CD14-positive monocyte (primary cell): ENCODE data around the gene PLOD1. TPM values are rescaled to one million over a fixed set of nuclear protein-coding genes. Genes with fewer than 3 reads are reported as not detected.

Experiments
- DNase-seq, 3 donors: peaks; one replicate each; pipeline ENCODE4 v3.0.0-alpha.2; 2011 to 2022
- H2AFZ ChIP-seq: 2 replicates; pipeline ENCODE4 v1.6.0; 2012; ENCODE audit warnings: mild to moderate bottlenecking, low read depth, low read length, inconsistent platforms; ENCODE audit not compliant: insufficient read depth, poor library complexity, severe bottlenecking
- H3K27ac ChIP-seq, 2 donors: 1 replicate in 1 of 2; 2 replicates in 1 of 2; pipeline ENCODE4 v1.5.1; 2012 to 2013; ENCODE audit warnings: low read length in 2 of 2, control low read depth in 1 of 2, inconsistent platforms in 1 of 2, low read depth in 1 of 2, mild to moderate bottlenecking in 1 of 2
- H3K27me3 ChIP-seq, 2 donors: one replicate each; pipeline versions ENCODE4 v1.6.0 to v1.6.1; 2011 to 2013; ENCODE audit warnings: low read length in 2 of 2; ENCODE audit not compliant: control insufficient read depth in 2 of 2, insufficient read depth in 2 of 2
- H3K36me3 ChIP-seq, 2 donors: replicated peaks in 1 of 2; 1 replicate in 1 of 2; 2 replicates in 1 of 2; pipeline versions ENCODE4 v1.5.1 to v1.6.1; 2012 to 2013; ENCODE audit warnings: low read length in 2 of 2, control low read depth in 1 of 2, inconsistent platforms in 1 of 2, mild to moderate bottlenecking in 1 of 2; ENCODE audit not compliant: insufficient read depth in 2 of 2, control insufficient read depth in 1 of 2
- H3K4me1 ChIP-seq, 2 donors: 1 replicate in 1 of 2; 2 replicates in 1 of 2; pipeline versions ENCODE4 v1.5.1 to v1.6.1; 2012 to 2013; ENCODE audit warnings: low read length in 2 of 2, control low read depth in 1 of 2, inconsistent platforms in 1 of 2, mild to moderate bottlenecking in 1 of 2, moderate library complexity in 1 of 2; ENCODE audit not compliant: insufficient read depth in 2 of 2, control insufficient read depth in 1 of 2
- H3K4me2 ChIP-seq: replicated peaks from 2 replicates; pipeline ENCODE3; 2012; ENCODE audit warnings: low read length, moderate library complexity, mild to moderate bottlenecking; ENCODE audit not compliant: poor library complexity, severe bottlenecking; ENCODE audit errors: extremely low read depth
- H3K4me3 ChIP-seq, 3 experiments: fragments of 200-600 bp in 1 of 3; sonication (generic) in 1 of 3; replicated peaks in 1 of 3; 1 replicate in 2 of 3; 2 replicates in 1 of 3; pipeline ENCODE4 v1.5.1; 2011 to 2013; ENCODE audit warnings: low read length in 3 of 3, mild to moderate bottlenecking in 3 of 3, control low read depth in 2 of 3, low read depth in 2 of 3, inconsistent platforms in 1 of 3, moderate library complexity in 1 of 3
- H3K79me2 ChIP-seq: 2 replicates; pipeline ENCODE4 v1.6.0; 2012; ENCODE audit warnings: mild to moderate bottlenecking, control low read depth, inconsistent platforms, low read length, moderate library complexity; ENCODE audit not compliant: insufficient read depth
- H3K9ac ChIP-seq: 2 replicates; pipeline ENCODE4 v1.6.0; 2017; ENCODE audit warnings: low read length, mild to moderate bottlenecking; ENCODE audit not compliant: insufficient read depth, poor library complexity, severe bottlenecking
- H3K9me3 ChIP-seq, 2 donors: replicated peaks in 1 of 2; 1 replicate in 1 of 2; 2 replicates in 1 of 2; pipeline versions ENCODE4 v1.5.1 to v1.6.1; 2012 to 2013; ENCODE audit warnings: low read length in 2 of 2, control low read depth in 1 of 2; ENCODE audit not compliant: control insufficient read depth in 1 of 2, insufficient read depth in 1 of 2
- H4K20me1 ChIP-seq: 2 replicates; pipeline ENCODE4 v1.6.0; 2012; ENCODE audit warnings: mild to moderate bottlenecking, low read length, control low read depth, moderate library complexity; ENCODE audit not compliant: insufficient read depth
- H3K27ac Mint-ChIP-seq, 7 donors: one replicate each; pipeline ENCODE4 v1.8.0; 2020; ENCODE audit warnings: mild to moderate bottlenecking in 7 of 7, mixed read lengths in 7 of 7, moderate library complexity in 6 of 7, inconsistent platforms in 2 of 7
- H3K27me3 Mint-ChIP-seq, 3 donors: one replicate each; pipeline ENCODE4 v1.8.0; 2021 to 2022; ENCODE audit warnings: low read depth in 3 of 3, mild to moderate bottlenecking in 3 of 3, mixed read lengths in 3 of 3, moderate library complexity in 3 of 3, inconsistent platforms in 1 of 3
- H3K36me3 Mint-ChIP-seq, 2 donors: one replicate each; pipeline ENCODE4 v1.8.0; 2020; ENCODE audit warnings: mixed read lengths in 2 of 2, inconsistent platforms in 1 of 2, mild to moderate bottlenecking in 1 of 2
- H3K4me1 Mint-ChIP-seq: one replicate; pipeline ENCODE4 v1.8.0; 2020; ENCODE audit warnings: mild to moderate bottlenecking, mixed read lengths
- H3K4me3 Mint-ChIP-seq, 2 donors: one replicate each; pipeline ENCODE4 v1.8.0; 2020; ENCODE audit warnings: mild to moderate bottlenecking in 2 of 2, mixed read lengths in 2 of 2, moderate library complexity in 1 of 2
- H3K9me3 Mint-ChIP-seq, 7 donors: one replicate each; pipeline ENCODE4 v1.8.0; 2020 to 2022; ENCODE audit warnings: mixed read lengths in 7 of 7, mild to moderate bottlenecking in 6 of 7, moderate library complexity in 6 of 7, inconsistent platforms in 2 of 7
- WGBS: methylation state at CpG from one replicate; pipeline ENCODE4 v1.1.5; 2013; ENCODE audit warnings: missing lambda C conversion rate; ENCODE audit not compliant: insufficient coverage; 5-methylcytosine and 5-hydroxymethylcytosine counted together
- intact Hi-C, 2 donors: fragments of 100-400 bp; cut with micrococcal nuclease; formaldehyde crosslinking; loops; one replicate each; pipeline versions ENCODE4 v1.15.0 to v1.15.1; 2023
- polyA plus RNA-seq, 3 donors: library from polyadenylated mRNA; depleted of rRNA in 1 of 3; unstranded in 2 of 3; stranded (reverse) in 1 of 3; fragments of 300-500 nt in 2 of 3; fragments of >200 nt in 1 of 3; fragmentation: Illumina TruSeq in 2 of 3; gene quantifications; 1 replicate in 2 of 3; 2 replicates in 1 of 3; pipeline ENCODE4 v1.2.3, GENCODE V29; 2012 to 2021
- TF ChIP-seq, protein P1 (sequence below): fragments of 200-600 bp; IDR thresholded peaks from one replicate; pipeline ENCODE4 v1.8.0; 2022; ENCODE audit warnings: antibody characterized with exemption, mild to moderate bottlenecking

Gene PLOD1
- polyA plus RNA-seq, 3 donors, result 44.5 to 53.4 (median 53.1) TPM

DNA sequence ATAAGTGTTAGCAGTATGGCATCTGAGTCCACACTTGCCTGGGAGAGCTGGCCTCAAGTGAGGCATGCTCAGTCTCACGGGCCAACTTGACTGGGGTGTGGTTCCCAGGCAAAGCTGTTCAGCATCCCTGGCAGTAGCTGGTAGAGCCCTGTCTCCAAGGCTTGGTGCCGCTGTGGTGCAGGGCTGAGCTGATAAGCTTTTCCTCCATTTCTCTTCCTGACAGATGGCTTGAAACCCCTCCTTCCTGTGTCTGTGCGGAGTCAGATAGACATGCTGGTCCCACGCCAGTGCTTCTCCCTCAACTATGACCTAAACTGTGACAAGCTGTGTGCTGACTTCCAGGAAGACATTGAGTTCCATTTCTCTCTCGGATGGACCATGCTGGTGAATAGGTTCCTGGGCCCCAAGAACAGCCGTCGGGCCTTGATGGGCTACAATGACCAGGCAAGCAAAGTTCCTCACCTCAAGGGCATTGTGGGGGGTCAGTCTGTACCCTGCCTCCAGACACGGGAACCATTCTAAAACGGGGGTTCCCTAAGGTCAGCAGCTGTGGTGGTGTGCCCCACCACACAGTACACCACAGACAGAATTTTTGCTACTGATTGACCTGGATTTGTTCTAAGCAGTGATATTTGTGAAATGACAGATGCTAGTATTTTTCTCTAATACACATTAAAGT, 71.1 kb downstream of the PLOD1 start:
- intact Hi-C loops, result no loop called here
- no peaks in the 10 kb centered on the region for H3K9me3 ChIP-seq
- H3K9ac ChIP-seq, result no peak overlapping the region
- peaks cover 0 to 2% (median 2%) of the 10 kb centered on the region in 3 donors for H3K27me3 Mint-ChIP-seq
- peaks cover 11% of the 10 kb centered on the region for H4K20me1 ChIP-seq
- peaks cover 82 to 91% of the 10 kb centered on the region in 2 donors for H3K36me3 ChIP-seq
- H3K27ac ChIP-seq, result no peak overlapping the region
- TF ChIP-seq, protein P1, sequence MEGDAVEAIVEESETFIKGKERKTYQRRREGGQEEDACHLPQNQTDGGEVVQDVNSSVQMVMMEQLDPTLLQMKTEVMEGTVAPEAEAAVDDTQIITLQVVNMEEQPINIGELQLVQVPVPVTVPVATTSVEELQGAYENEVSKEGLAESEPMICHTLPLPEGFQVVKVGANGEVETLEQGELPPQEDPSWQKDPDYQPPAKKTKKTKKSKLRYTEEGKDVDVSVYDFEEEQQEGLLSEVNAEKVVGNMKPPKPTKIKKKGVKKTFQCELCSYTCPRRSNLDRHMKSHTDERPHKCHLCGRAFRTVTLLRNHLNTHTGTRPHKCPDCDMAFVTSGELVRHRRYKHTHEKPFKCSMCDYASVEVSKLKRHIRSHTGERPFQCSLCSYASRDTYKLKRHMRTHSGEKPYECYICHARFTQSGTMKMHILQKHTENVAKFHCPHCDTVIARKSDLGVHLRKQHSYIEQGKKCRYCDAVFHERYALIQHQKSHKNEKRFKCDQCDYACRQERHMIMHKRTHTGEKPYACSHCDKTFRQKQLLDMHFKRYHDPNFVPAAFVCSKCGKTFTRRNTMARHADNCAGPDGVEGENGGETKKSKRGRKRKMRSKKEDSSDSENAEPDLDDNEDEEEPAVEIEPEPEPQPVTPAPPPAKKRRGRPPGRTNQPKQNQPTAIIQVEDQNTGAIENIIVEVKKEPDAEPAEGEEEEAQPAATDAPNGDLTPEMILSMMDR, result no peak
- H3K4me1 ChIP-seq, result no peaks in the 10 kb centered on the region
- no peak overlapping the region for H3K4me3 ChIP-seq
- peaks cover 91 to 98% of the 10 kb centered on the region in 2 donors for H3K36me3 Mint-ChIP-seq
- H3K9me3 Mint-ChIP-seq, result peaks cover 0 to 3% (median 0%) of the 10 kb centered on the region in 7 donors
- H3K4me3 Mint-ChIP-seq, result no peak overlapping the region
- no peak overlapping the region for H3K4me2 ChIP-seq
- no peaks in the 10 kb centered on the region for H3K79me2 ChIP-seq
- H3K27ac Mint-ChIP-seq, result peak overlapping the region in 1 of 7 donors; percentile 17
- 88% methylated on average over 4 of the region's 9 CpGs for WGBS
- H3K4me1 Mint-ChIP-seq, result no peaks in the 10 kb centered on the region
- H2AFZ ChIP-seq, result no peak overlapping the region
- no peaks in the 10 kb centered on the region for H3K27me3 ChIP-seq
- DNase-seq, result no peak

DNA sequence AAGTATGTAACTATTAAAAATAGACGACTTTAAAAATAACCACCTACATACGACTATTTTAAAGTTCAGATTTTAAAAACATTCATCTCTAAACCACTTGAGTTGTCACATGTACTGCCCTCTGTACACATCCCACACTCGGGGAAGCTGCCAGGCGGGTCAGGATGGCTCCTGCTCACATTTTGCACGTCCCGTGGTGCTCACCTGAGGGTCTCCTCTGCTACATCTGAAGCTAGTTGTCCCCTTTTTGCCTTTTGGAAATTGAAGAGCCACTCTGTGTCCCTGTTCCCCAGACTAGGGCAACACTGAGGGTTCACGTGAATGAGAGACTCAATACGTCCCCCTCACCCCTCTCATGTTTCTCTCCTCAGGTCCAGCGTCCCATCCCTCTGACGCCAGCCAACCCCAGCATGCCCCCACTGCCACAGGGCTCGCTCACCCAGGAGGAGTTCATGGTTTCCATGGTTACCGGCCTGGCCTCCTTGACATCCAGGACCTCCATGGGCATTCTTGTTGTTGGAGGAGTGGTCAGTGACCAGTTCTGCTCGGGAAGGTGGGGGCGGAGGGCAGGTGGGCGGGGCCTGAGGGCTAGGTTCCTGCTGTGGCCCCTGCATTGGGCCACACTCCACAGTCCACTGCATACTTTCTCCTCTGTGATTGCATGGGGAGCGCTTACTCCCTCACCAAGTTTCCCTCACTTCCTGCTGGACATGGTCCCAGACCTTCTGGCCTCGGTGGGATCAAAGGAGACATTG, 71.8 kb downstream of the PLOD1 start:
- Mint-ChIP-seq H3K4me1 (no peaks in the 10 kb centered on the region), H3K4me3 (no peak overlapping the region), H3K27me3 (peaks cover 0 to 2% (median 2%) of the 10 kb centered on the region in 3 donors), H3K9me3 (peaks cover 0 to 3% (median 0%) of the 10 kb centered on the region in 7 donors), H3K36me3 (peaks cover 94 to 98% of the 10 kb centered on the region in 2 donors), H3K27ac (peak overlapping the region in 3 of 7 donors; percentile 56 to 71 (median 61))
- H3K36me3 ChIP-seq, result peaks cover 84 to 91% of the 10 kb centered on the region in 2 donors
- peak overlapping the region in 1 of 2 donors; percentile 41 for H3K27ac ChIP-seq
- intact Hi-C loops, result no loop called here
- WGBS, result 96% methylated on average over 7 of the region's 17 CpGs
- H2AFZ ChIP-seq, result no peak overlapping the region
- no peaks in the 10 kb centered on the region for H3K27me3 ChIP-seq
- H3K9ac ChIP-seq, result no peak overlapping the region
- TF ChIP-seq, protein P1, result no peak
- DNase-seq, result no peak
- H4K20me1 ChIP-seq, result peaks cover 11% of the 10 kb centered on the region
- no peaks in the 10 kb centered on the region for H3K9me3 ChIP-seq
- no peaks in the 10 kb centered on the region for H3K4me1 ChIP-seq
- no peak overlapping the region for H3K4me3 ChIP-seq
- H3K4me2 ChIP-seq, result no peak overlapping the region
- no peaks in the 10 kb centered on the region for H3K79me2 ChIP-seq
